CD4-positive, alpha-beta T cell (primary cell): ENCODE data around the gene DUS1L. TPM values are rescaled to one million over a fixed set of nuclear protein-coding genes. Genes with fewer than 3 reads are reported as not detected.

Experiments used
- ATAC-seq: fragments of 200-7000 bp; cut with Tn5 transposase; one replicate; pipeline ENCODE4 v1.10.0; 2022; ENCODE audit warnings: mild to moderate bottlenecking; ENCODE audit not compliant: poor library complexity
- CTCF ChIA-PET: fragments of 350-600 bp; sonication (Branson Sonifier 250); formaldehyde crosslinking; loops from one replicate; lab custom pipeline; 2021; ENCODE audit warnings: antibody characterized with exemption, inconsistent platforms; lab: Charles Lee
- POLR2A ChIA-PET: fragments of 350-600 bp; sonication (Branson Sonifier 250); formaldehyde crosslinking; loops from one replicate; lab custom pipeline; 2021; ENCODE audit warnings: antibody characterized with exemption, inconsistent platforms; lab: Charles Lee
- DNase-seq, 14 experiments: peaks; one replicate each; pipeline ENCODE4 v3.0.0-alpha.2; 2013 to 2020; ENCODE audit warnings: mixed read lengths in 2 of 14
- H3K27ac ChIP-seq, 2 donors: one replicate each; pipeline versions ENCODE4 v1.5.1 to v1.7.0; 2013; ENCODE audit warnings: low read length in 2 of 2, low read depth in 1 of 2, mild to moderate bottlenecking in 1 of 2
- H3K27me3 ChIP-seq, 2 experiments: 1 replicate in 1 of 2; 2 replicates in 1 of 2; pipeline versions ENCODE4 v1.6.1 to v1.7.0; 2013; ENCODE audit warnings: low read length in 2 of 2, control low read depth in 1 of 2, mild to moderate bottlenecking in 1 of 2, moderate library complexity in 1 of 2; ENCODE audit not compliant: insufficient read depth in 2 of 2, control insufficient read depth in 1 of 2
- H3K36me3 ChIP-seq: one replicate; pipeline ENCODE4 v1.6.1; 2013; ENCODE audit warnings: low read length, control low read depth; ENCODE audit not compliant: insufficient read depth
- H3K4me1 ChIP-seq: one replicate; pipeline ENCODE4 v1.6.1; 2013; ENCODE audit warnings: low read length, control low read depth; ENCODE audit not compliant: insufficient read depth
- H3K4me3 ChIP-seq: one replicate; pipeline ENCODE4 v1.5.1; 2013; ENCODE audit warnings: mild to moderate bottlenecking, low read length, moderate library complexity
- H3K9me3 ChIP-seq, 2 experiments: 1 replicate in 1 of 2; 2 replicates in 1 of 2; pipeline versions ENCODE4 v1.6.1 to v1.7.0; 2013; ENCODE audit warnings: low read length in 2 of 2, mild to moderate bottlenecking in 2 of 2, control low read depth in 1 of 2, moderate library complexity in 1 of 2; ENCODE audit not compliant: control insufficient read depth in 1 of 2, insufficient read depth in 1 of 2
- H3K27ac Mint-ChIP-seq: one replicate; pipeline ENCODE4 v1.8.0; 2020; ENCODE audit warnings: mixed read lengths
- H3K27me3 Mint-ChIP-seq: one replicate; pipeline ENCODE4 v1.8.0; 2021; ENCODE audit warnings: mixed read lengths
- H3K36me3 Mint-ChIP-seq: one replicate; pipeline ENCODE4 v1.8.0; 2021; ENCODE audit warnings: low read depth, mixed read lengths
- H3K4me1 Mint-ChIP-seq: one replicate; pipeline ENCODE4 v1.8.0; 2021; ENCODE audit warnings: low read depth, mixed read lengths
- H3K4me3 Mint-ChIP-seq: one replicate; pipeline ENCODE4 v1.8.0; 2020; ENCODE audit warnings: mild to moderate bottlenecking, mixed read lengths
- H3K9me3 Mint-ChIP-seq: one replicate; pipeline ENCODE4 v1.8.0; 2020; ENCODE audit warnings: mixed read lengths
- CTCF ChIP-seq: fragments of 200-600 bp; IDR thresholded peaks from one replicate; pipeline ENCODE4 v1.8.0; 2022; ENCODE audit warnings: antibody characterized with exemption, mild to moderate bottlenecking
- intact Hi-C, 2 experiments: fragments of 100-400 bp; cut with DNase I in 1 of 2; cut with micrococcal nuclease in 1 of 2; formaldehyde crosslinking; loops; one replicate each; pipeline versions ENCODE4 v1.15.1 to v1.9.0; 2023 to 2025; cut with DNase I, micrococcal nuclease
- total RNA-seq, 174 experiments: library from RNA in 2 of 174; stranded (reverse) in 2 of 174; gene quantifications; one replicate each; pipeline ENCODE4 v1.2.3 and lab custom pipeline; 2021 to 2026

DUS1L gene
- total RNA-seq, 2 experiments from 2014 or later: 160 to 163 TPM

- H3K27me3 ChIP-seq: no peaks in the 10 kb centered on the region
- no peaks in the 10 kb centered on the region for H3K9me3 ChIP-seq
- ATAC-seq (no peak), DNase-seq (no peak)
- H3K4me1 ChIP-seq: peaks cover 52% of the 10 kb centered on the region
- Mint-ChIP-seq H3K27me3 (no peaks in the 10 kb centered on the region), H3K4me1 (peaks cover 25% of the 10 kb centered on the region), H3K36me3 (peaks cover 5% of the 10 kb centered on the region), H3K9me3 (no peaks in the 10 kb centered on the region), H3K27ac (no peak overlapping the region), H3K4me3 (peak overlapping the region; percentile 11)
- H3K27ac ChIP-seq: no peak overlapping the region
- intact Hi-C loops: loop anchor here (5.0 kb wide), 1 partner anchor 153 kb away; the partner anchor contains the start of gene ARHGDIA (in 2 of the 2)
- ChIA-PET POLR2A (interaction anchor here (3.4 kb wide), 1 partner anchor 13 kb away, joined by 27 read pairs; the partner anchor contains the start of gene DCXR), CTCF (no interaction called here)
- TF ChIP-seq CTCF: no peak
- no peak overlapping the region for H3K4me3 ChIP-seq
- H3K36me3 ChIP-seq: no peaks in the 10 kb centered on the region
Measured at GRCh38 chr17:82024859-82025258, 40.7 kb downstream of the DUS1L start.

GRCh38 chr17:82023447-82024241 lies 42.0 kb downstream of the DUS1L start:
- ChIA-PET CTCF (interaction anchor here (1.3 to 6.2 kb wide), 2 partner anchors 14 to 64 kb away, joined by 8 to 174 read pairs; partner anchors contain the start of genes DCXR and NOTUM), POLR2A (interaction anchor here (0.7 to 5.0 kb wide), 16 partner anchors 8 to 340 kb away, joined by 3 to 51 read pairs (median 4); partner anchors contain the start of genes ARL16, ASPSCR1, DCXR and HGS)
- no peak for ATAC-seq
- H3K4me3 ChIP-seq: peak overlapping the region; percentile 71
- no peaks in the 10 kb centered on the region for H3K27me3 ChIP-seq
- H3K27ac ChIP-seq: no peak overlapping the region
- no peak for TF ChIP-seq CTCF
- peaks cover 5% of the 10 kb centered on the region for H3K36me3 Mint-ChIP-seq
- peak overlapping the region; percentile 69 for H3K27ac Mint-ChIP-seq
- no peaks in the 10 kb centered on the region for H3K9me3 Mint-ChIP-seq
- peak in 2 of 14 experiments; percentile 7 to 24 for DNase-seq
- peaks cover 5% of the 10 kb centered on the region for H3K36me3 ChIP-seq
- peak overlapping the region; percentile 83 for H3K4me3 Mint-ChIP-seq
- peaks cover 21% of the 10 kb centered on the region for H3K4me1 Mint-ChIP-seq
- no peaks in the 10 kb centered on the region for H3K9me3 ChIP-seq
- H3K4me1 ChIP-seq: peaks cover 47% of the 10 kb centered on the region
- intact Hi-C loops: loop anchor here (1.0 to 5.0 kb wide), 3 partner anchors 14 to 151 kb away; partner anchors contain the start of genes ARHGDIA (in 2 of the 2), DCXR (in 1 of the 2) and FASN (in 1 of the 2)
- no peaks in the 10 kb centered on the region for H3K27me3 Mint-ChIP-seq

GRCh38 chr17:82022981-82023446 lies 42.6 kb downstream of the DUS1L start, which contains the start of gene LRRC45:
Gene LRRC45 (plus strand): TSS chr17:82023305. CDS start chr17:82023644, 339 bp downstream.
- Mint-ChIP-seq H3K4me3 (peak within 1 kb of the TSS; percentile 92), H3K27ac (peak within 1 kb of the TSS; percentile 69), H3K36me3 (peaks cover 5% of the 10 kb centered on the region), H3K27me3 (no peaks in the 10 kb centered on the region), H3K4me1 (peaks cover 21% of the 10 kb centered on the region), H3K9me3 (no peaks in the 10 kb centered on the region)
- ATAC-seq (peak; percentile 94), DNase-seq (peak; percentile 99 to 100 (median 100))
- H3K27me3 ChIP-seq: no peaks in the 10 kb centered on the region
- ChIA-PET CTCF (interaction anchor here (0.6 to 6.2 kb wide), 4 partner anchors 14 to 145 kb away, joined by 4 to 174 read pairs (median 6); partner anchors contain the start of genes DCXR, MAFG and NOTUM), POLR2A (interaction anchor here (0.7 to 5.0 kb wide), 16 partner anchors 9 to 339 kb away, joined by 3 to 51 read pairs (median 4); partner anchors contain the start of genes ARL16, ASPSCR1, DCXR and HGS)
- TF ChIP-seq CTCF: no peak
- H3K9me3 ChIP-seq: no peaks in the 10 kb centered on the region
- H3K36me3 ChIP-seq: peaks cover 11% of the 10 kb centered on the region
- H3K27ac ChIP-seq: peak within 1 kb of the TSS in 1 of 2 donors; percentile 46
- intact Hi-C loops: loop anchor here (1.0 to 5.0 kb wide), 4 partner anchors 14 to 151 kb away; partner anchors contain the start of genes ARHGDIA (in 2 of the 2), ASPSCR1 (in 1 of the 2), DCXR (in 1 of the 2) and FASN (in 1 of the 2)
- H3K4me1 ChIP-seq: peaks cover 47% of the 10 kb centered on the region
- H3K4me3 ChIP-seq: peak within 1 kb of the TSS; percentile 71
